Measurements from ENCODE around the gene NUP85. TPM values are rescaled to one million over a fixed set of nuclear protein-coding genes. Genes with fewer than 3 reads are reported as not detected.
A peak's percentile ranks its signal among the peaks of the same experiment; 100 is the strongest.

NUP85 gene, protein sequence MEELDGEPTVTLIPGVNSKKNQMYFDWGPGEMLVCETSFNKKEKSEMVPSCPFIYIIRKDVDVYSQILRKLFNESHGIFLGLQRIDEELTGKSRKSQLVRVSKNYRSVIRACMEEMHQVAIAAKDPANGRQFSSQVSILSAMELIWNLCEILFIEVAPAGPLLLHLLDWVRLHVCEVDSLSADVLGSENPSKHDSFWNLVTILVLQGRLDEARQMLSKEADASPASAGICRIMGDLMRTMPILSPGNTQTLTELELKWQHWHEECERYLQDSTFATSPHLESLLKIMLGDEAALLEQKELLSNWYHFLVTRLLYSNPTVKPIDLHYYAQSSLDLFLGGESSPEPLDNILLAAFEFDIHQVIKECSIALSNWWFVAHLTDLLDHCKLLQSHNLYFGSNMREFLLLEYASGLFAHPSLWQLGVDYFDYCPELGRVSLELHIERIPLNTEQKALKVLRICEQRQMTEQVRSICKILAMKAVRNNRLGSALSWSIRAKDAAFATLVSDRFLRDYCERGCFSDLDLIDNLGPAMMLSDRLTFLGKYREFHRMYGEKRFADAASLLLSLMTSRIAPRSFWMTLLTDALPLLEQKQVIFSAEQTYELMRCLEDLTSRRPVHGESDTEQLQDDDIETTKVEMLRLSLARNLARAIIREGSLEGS
- total RNA-seq (2012; rRNA removed) = 26.7 and 29.4 TPM in 2 replicates
- polyA plus RNA-seq (2012; rRNA removed) = 54.4 and 59.3 TPM in 2 replicates
- polyA plus RNA-seq (2012; cell fraction: cytosol; rRNA removed) = 43.9 and 54.4 TPM in 2 replicates
- 198 and 233 TPM in 2 replicates for polyA plus RNA-seq (2012; cell fraction: nucleus; rRNA removed; ENCODE audit: low replicate concordance)
- percentile 72 among the genes with signal in this experiment for Bru-seq, nascent RNA
- percentile 88 among the genes with signal in this experiment for BruChase-seq, experiment 1, labeled RNA remaining after a 6-hour chase
- percentile 83 among the genes with signal in this experiment for BruChase-seq, experiment 2, labeled RNA remaining after a 2-hour chase
- long read RNA-seq, transcript NUP85-201 (19 exons, 2,121 nt) = major isoform, 7 of 22 reads
- long read RNA-seq, partial matches to known transcripts = 9 of 22 reads
- long read RNA-seq, other reads (novel, unspliced or antisense) = 5 of 22 reads

DNA sequence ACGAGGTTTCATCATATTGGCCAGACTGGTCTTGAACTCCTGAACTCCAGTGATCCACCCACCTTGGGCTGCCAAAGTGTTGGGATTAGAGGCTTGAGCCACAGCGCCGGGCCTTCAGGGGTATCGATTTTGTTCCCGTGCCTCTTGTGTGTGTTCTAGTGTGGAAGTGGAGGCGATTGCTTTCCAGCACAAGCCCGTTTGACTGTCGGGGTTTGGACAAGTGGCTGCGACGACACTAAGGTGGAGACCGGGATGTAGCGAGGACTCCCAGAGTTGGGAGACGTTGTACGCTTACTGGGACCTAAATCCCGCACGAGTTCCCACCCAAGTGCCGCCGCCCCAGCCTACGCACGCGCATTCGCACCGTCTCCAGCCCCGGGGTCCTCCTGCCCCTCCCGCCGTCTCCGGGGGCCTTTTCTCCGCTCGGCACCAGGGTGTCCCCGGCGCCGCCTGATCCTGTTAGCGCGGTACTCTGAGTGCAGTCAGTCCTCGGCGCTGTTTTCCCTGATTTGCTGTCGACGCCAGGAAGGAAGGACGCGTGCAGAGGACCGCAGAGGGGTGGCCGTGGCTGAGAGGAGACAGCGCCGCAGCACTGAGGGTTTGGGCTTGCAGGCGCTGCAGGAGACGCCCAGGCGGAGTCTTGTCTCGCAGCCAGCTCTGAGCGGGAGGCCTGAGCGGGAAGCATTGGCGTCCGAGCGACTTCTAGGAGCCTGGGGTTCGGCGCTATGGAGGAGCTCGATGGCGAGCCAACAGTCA, at the start of gene NUP85:
NUP85 (plus strand) TSS at position 643 of the 756 bp plus-strand sequence; CDS start at position 726, 83 bp downstream.
- Histone ChIP-seq H4K5ac (ENCODE audit: low read depth, low read length) (peak within 1 kb of the TSS; percentile 97), H2BK15ac (ENCODE audit: low read depth, low read length) (peak within 1 kb of the TSS; percentile 94; the same call in 2 of the 3 replicates), H4K20me1 (ENCODE audit: insufficient read depth, low read length) (no peaks in the 10 kb centered on the region; the same call in 1 of the 2 replicates), H2AK5ac (ENCODE audit: low read depth, low read length) (peak within 1 kb of the TSS; percentile 93), H3K4me3 (ENCODE audit: insufficient read depth, low read depth, low read length) (peak within 1 kb of the TSS; percentile 91), H3K4me1 (ENCODE audit: control insufficient read depth, insufficient read depth, low read length) (no peaks in the 10 kb centered on the region; the same call in 1 of the 2 replicates), H3K9me1 (ENCODE audit: insufficient read depth, low read length) (no peaks in the 10 kb centered on the region), H3K4ac (ENCODE audit: low read depth, low read length) (peak within 1 kb of the TSS; percentile 99), H2BK20ac (ENCODE audit: low read depth, low read length) (peak within 1 kb of the TSS; percentile 93), H2AK9ac (replicated peaks; ENCODE audit: low read depth, low read length, poor library complexity) (peak within 1 kb of the TSS; percentile 96), H4K8ac (ENCODE audit: low read depth in 2 of 2, low read length in 2 of 2) (peak within 1 kb of the TSS; percentile 89 to 99), H3K18ac (ENCODE audit: low read depth, low read length) (peak within 1 kb of the TSS; percentile 97), H3K56ac (ENCODE audit: extremely low read depth, insufficient read depth, low read length) (peak within 1 kb of the TSS; percentile 94), H4K91ac (ENCODE audit: insufficient read depth, low read depth, low read length) (peak within 1 kb of the TSS; percentile 100), H2BK120ac (ENCODE audit: low read depth, low read length) (peak within 1 kb of the TSS; percentile 99), H3K9ac (ENCODE audit: low read depth, low read length) (peak within 1 kb of the TSS; percentile 95), H3K79me1 (ENCODE audit: low read depth in 1 of 2, low read length in 2 of 2) (peaks cover 0 to 17% of the 10 kb centered on the region in 2 experiments; a peak in 3 of 4 replicates), H3K23ac (ENCODE audit: low read depth, low read length) (peak within 1 kb of the TSS; percentile 97), H3K36me3 (ENCODE audit: control insufficient read depth, insufficient read depth, low read length) (peaks cover 4% of the 10 kb centered on the region; the same call in 1 of the 2 replicates), H2AFZ (replicated peaks; ENCODE audit: low read length, poor library complexity) (peak within 1 kb of the TSS; percentile 100), H2BK5ac (ENCODE audit: low read depth, low read length, poor library complexity, severe bottlenecking) (peak within 1 kb of the TSS; percentile 99), H3K14ac (replicated peaks; ENCODE audit: low read depth, low read length) (peak within 1 kb of the TSS; percentile 99), H3K4me2 (ENCODE audit: low read depth, low read length) (peak within 1 kb of the TSS; percentile 84), H3K27me3 (ENCODE audit: control insufficient read depth, insufficient read depth, low read length) (no peaks in the 10 kb centered on the region), H3K27ac (ENCODE audit: insufficient read depth, low read length) (peak within 1 kb of the TSS; percentile 98), H3K9me3 (ENCODE audit: control insufficient read depth, insufficient read depth, low read length) (no peaks in the 10 kb centered on the region)
- ATAC-seq (ENCODE audit: low read depth) (peak; percentile 98), DNase-seq (peak; percentile 89)
- intact Hi-C loops (cut with micrococcal nuclease) (loop anchor here (10.0 kb wide), 1 partner anchor 140 kb away; no protein-coding TSS in a partner anchor), dilution Hi-C loops (cut with HindIII; ENCODE audit: low sequenced_read_pairs, unreplicated experiment) (no loop called here), in situ Hi-C loops (cut with MboI; ENCODE audit: low sequenced_read_pairs) (loop anchor here (10.0 kb wide), 2 partner anchors 140 to 240 kb away; no protein-coding TSS in a partner anchor)
- POLR2A ChIA-PET (ENCODE audit: unreplicated experiment) = no interaction called here
- 0% methylated on average over 45 of the region's 57 CpGs; no CpG with 5 or more reads in 1 of the 2 experiments for WGBS, 2 experiments (ENCODE audit: extremely low coverage in 2 of 2, insufficient read length in 1 of 2)
- no TSS peak for BruUV-seq (replicated peaks)
- CTCF ChIA-PET = interaction anchor here (1.2 kb wide), 1 partner anchor 91 kb away, joined by 4 read pairs; no protein-coding TSS in a partner anchor
- TF ChIP-seq CEBPB (IDR thresholded peaks at IDR 0.05; ENCODE audit: low read depth, low read length) (no peak), MAFK (IDR thresholded peaks at IDR 0.05; ENCODE audit: low read depth, low read length) (no peak), NFE2L2 (IDR thresholded peaks at IDR 0.05; ENCODE audit: low read depth, low read length) (no peak), BHLHE40 (IDR thresholded peaks at IDR 0.05; ENCODE audit: low read depth, low read length) (peak; percentile 53), FOS (IDR thresholded peaks at IDR 0.05; ENCODE audit: low read depth, low read length) (no peak), RAD21 (IDR thresholded peaks at IDR 0.05; ENCODE audit: low read length) (no peak), MXI1 (IDR thresholded peaks at IDR 0.05; ENCODE audit: borderline replicate concordance, low read depth, low read length) (peak; percentile 37; the same call in 1 of the 2 replicates), RCOR1 (IDR thresholded peaks at IDR 0.05; ENCODE audit: insufficient replicate concordance, low read length) (no peak), SMC3 (IDR thresholded peaks at IDR 0.05; ENCODE audit: low read depth, low read length) (no peak), RFX5 (IDR thresholded peaks at IDR 0.05; ENCODE audit: low read depth, low read length) (no peak)
- TF ChIP-seq, protein P1, sequence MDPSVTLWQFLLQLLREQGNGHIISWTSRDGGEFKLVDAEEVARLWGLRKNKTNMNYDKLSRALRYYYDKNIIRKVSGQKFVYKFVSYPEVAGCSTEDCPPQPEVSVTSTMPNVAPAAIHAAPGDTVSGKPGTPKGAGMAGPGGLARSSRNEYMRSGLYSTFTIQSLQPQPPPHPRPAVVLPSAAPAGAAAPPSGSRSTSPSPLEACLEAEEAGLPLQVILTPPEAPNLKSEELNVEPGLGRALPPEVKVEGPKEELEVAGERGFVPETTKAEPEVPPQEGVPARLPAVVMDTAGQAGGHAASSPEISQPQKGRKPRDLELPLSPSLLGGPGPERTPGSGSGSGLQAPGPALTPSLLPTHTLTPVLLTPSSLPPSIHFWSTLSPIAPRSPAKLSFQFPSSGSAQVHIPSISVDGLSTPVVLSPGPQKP (IDR thresholded peaks at IDR 0.05; ENCODE audit: borderline replicate concordance, low read depth, low read length) = no peak
